Upper lobe of left lung (tissue), 6 donors: ENCODE results near the gene FAM83F. TPM values are rescaled to one million over a fixed set of nuclear protein-coding genes. Genes with fewer than 3 reads are reported as not detected.
"Not testable (repeated sequence)": the region's sequence is repeated elsewhere in the genome, so short reads cannot be mapped to it uniquely, and the experiment has no call there.

Source experiments
- ATAC-seq, 2 donors: fragments of 200-7000 bp; cut with Tn5 transposase; one replicate each; pipeline ENCODE4 v1.9.1; 2022; ENCODE audit warnings: mild to moderate bottlenecking in 2 of 2, moderate library complexity in 2 of 2; ENCODE audit not compliant: low FRiP score in 2 of 2
- DNase-seq, 2 donors: peaks; one replicate each; pipeline ENCODE4 v3.0.0-alpha.2; 2019 to 2020
- H3K27ac ChIP-seq, 4 donors: fragments of 200-600 bp; sonication (generic); one replicate each; pipeline ENCODE4 v1.5.1; 2016 to 2019
- H3K27me3 ChIP-seq, 4 donors: fragments of 200-600 bp; sonication (generic); one replicate each; pipeline ENCODE4 v1.5.1; 2017 to 2019
- H3K36me3 ChIP-seq, 4 donors: fragments of 200-600 bp; sonication (generic); one replicate each; pipeline ENCODE4 v1.5.1; 2016 to 2019
- H3K4me1 ChIP-seq, 4 donors: fragments of 200-600 bp; sonication (generic); one replicate each; pipeline ENCODE4 v1.5.1; 2018 to 2019
- H3K4me3 ChIP-seq, 4 donors: fragments of 200-600 bp; sonication (generic); one replicate each; pipeline ENCODE4 v1.5.1; 2017 to 2019; ENCODE audit warnings: mild to moderate bottlenecking in 2 of 4, moderate library complexity in 1 of 4
- H3K9me3 ChIP-seq, 4 donors: fragments of 200-600 bp; sonication (generic); one replicate each; pipeline ENCODE4 v1.5.1; 2018 to 2019
- CTCF ChIP-seq, 6 experiments: fragments of 450-650 bp in 4 of 6; fragments of 200-600 bp in 2 of 6; sonication (generic) in 2 of 6; IDR thresholded peaks; one replicate each; pipeline ENCODE4 v1.5.1; 2016 to 2019; ENCODE audit warnings: antibody characterized with exemption in 6 of 6
- EP300 ChIP-seq, 4 donors: sonication (generic); formaldehyde crosslinking; IDR thresholded peaks; one replicate each; pipeline ENCODE4 v1.5.1; 2017; ENCODE audit warnings: antibody characterized with exemption in 4 of 4, control low read depth in 2 of 4
- POLR2A ChIP-seq, 4 donors: fragments of 450-650 bp; IDR thresholded peaks; one replicate each; pipeline ENCODE4 v1.5.1; 2016 to 2017; ENCODE audit warnings: antibody characterized with exemption in 4 of 4, mild to moderate bottlenecking in 2 of 4
- POLR2AphosphoS5 ChIP-seq, 2 donors: sonication (generic); formaldehyde crosslinking; IDR thresholded peaks; one replicate each; pipeline ENCODE4 v1.5.1; 2017; ENCODE audit warnings: antibody characterized with exemption in 2 of 2
- WGBS, 2 donors: methylation state at CpG; one replicate each; pipeline ENCODE4 v1.1.5; 2017 to 2018; 5-methylcytosine and 5-hydroxymethylcytosine counted together
- total RNA-seq, 6 donors: library from RNA; depleted of rRNA in 4 of 6; stranded (reverse); fragments of >200 nt in 4 of 6; gene quantifications; one replicate each; pipeline versions ENCODE4 v1.1.0 to v1.2.1, GENCODE V29; 2016 to 2021
- donor health status: DM: no; HTN: no; CAD: no; lungs with moderate emphysema.
- donor health status: DM: no; HTN: yes; CAD: no; lungs with severe emphysema.

FAM83F gene
- total RNA-seq, 6 donors from 2014 or later: 0.23 to 2.8 (median 0.67) TPM

GRCh38 chr22:39949964-39950737 is 44.6 kb upstream of the FAM83F start:
- Histone ChIP-seq H3K9me3 (no peaks in the 10 kb centered on the region), H3K4me3 (no peak overlapping the region), H3K36me3 (no peaks in the 10 kb centered on the region), H3K27me3 (no peaks in the 10 kb centered on the region), H3K27ac (no peak overlapping the region), H3K4me1 (peaks cover 8 to 19% (median 15%) of the 10 kb centered on the region in 4 donors)
- WGBS, 2 donors: 72 to 76% methylated on average over 8 of the region's 8 CpGs
- no peak for ATAC-seq
- DNase-seq: no peak
- TF ChIP-seq CTCF (IDR thresholded peaks at IDR 0.05) (no peak), POLR2A (IDR thresholded peaks at IDR 0.05) (no peak), EP300 (IDR thresholded peaks at IDR 0.05) (no peak), POLR2AphosphoS5 (IDR thresholded peaks at IDR 0.05) (no peak)

- not testable (repeated sequence) for ATAC-seq, H3K4me3 ChIP-seq, H3K27me3 ChIP-seq, DNase-seq, H3K9me3 ChIP-seq, H3K27ac ChIP-seq, H3K36me3 ChIP-seq
- 63 to 70% methylated on average over 11 of the region's 11 CpGs for WGBS, 2 donors
- H3K4me1 ChIP-seq: peaks cover 6 to 13% (median 10%) of the 10 kb centered on the region in 4 donors
Measured at GRCh38 chr22:39951603-39952293, 43.0 kb upstream of the FAM83F start.

- Histone ChIP-seq H3K27me3 (no peaks in the 10 kb centered on the region), H3K36me3 (no peaks in the 10 kb centered on the region), H3K27ac (no peak overlapping the region), H3K4me3 (no peak overlapping the region), H3K9me3 (no peaks in the 10 kb centered on the region), H3K4me1 (peaks cover 1 to 7% (median 4%) of the 10 kb centered on the region in 4 donors)
- 87 to 89% methylated on average over 6 of the region's 6 CpGs for WGBS, 2 donors
- TF ChIP-seq EP300 (IDR thresholded peaks at IDR 0.05) (no peak), POLR2AphosphoS5 (IDR thresholded peaks at IDR 0.05) (no peak), POLR2A (IDR thresholded peaks at IDR 0.05) (no peak), CTCF (IDR thresholded peaks at IDR 0.05) (no peak)
- no peak for DNase-seq
- no peak for ATAC-seq
Measured at GRCh38 chr22:39952347-39952746, 42.4 kb upstream of the FAM83F start.

GRCh38 chr22:39953101-39953500 is 41.7 kb upstream of the FAM83F start:
- no peaks in the 10 kb centered on the region for H3K9me3 ChIP-seq
- no peak overlapping the region for H3K4me3 ChIP-seq
- no peak for ATAC-seq
- no peaks in the 10 kb centered on the region for H3K36me3 ChIP-seq
- DNase-seq: no peak
- H3K27me3 ChIP-seq: no peaks in the 10 kb centered on the region
- no peaks in the 10 kb centered on the region for H3K4me1 ChIP-seq
- 97% methylated on average over 2 of the region's 2 CpGs for WGBS, 2 donors
- H3K27ac ChIP-seq: no peak overlapping the region
- no peak for TF ChIP-seq POLR2AphosphoS5 (IDR thresholded peaks at IDR 0.05)
- TF ChIP-seq POLR2A (IDR thresholded peaks at IDR 0.05): no peak
- no peak for TF ChIP-seq EP300 (IDR thresholded peaks at IDR 0.05)
- no peak for TF ChIP-seq CTCF (IDR thresholded peaks at IDR 0.05)

- H3K27ac ChIP-seq: no peak overlapping the region
- TF ChIP-seq POLR2A (IDR thresholded peaks at IDR 0.05): no peak
- TF ChIP-seq CTCF (IDR thresholded peaks at IDR 0.05): no peak
- TF ChIP-seq POLR2AphosphoS5 (IDR thresholded peaks at IDR 0.05): no peak
- TF ChIP-seq EP300 (IDR thresholded peaks at IDR 0.05): no peak
Measured at GRCh38 chr22:39954584-39955055, 40.1 kb upstream of the FAM83F start.

More at GRCh38 chr22:39954584-39955055, 40.1 kb upstream of the FAM83F start:
- Histone ChIP-seq H3K4me3 (no peak overlapping the region), H3K4me1 (peaks cover 0 to 6% (median 4%) of the 10 kb centered on the region in 4 donors), H3K9me3 (no peaks in the 10 kb centered on the region), H3K27me3 (no peaks in the 10 kb centered on the region), H3K36me3 (no peaks in the 10 kb centered on the region)
- 87 to 96% methylated on average over 4 of the region's 4 CpGs for WGBS, 2 donors
- ATAC-seq (no peak), DNase-seq (no peak)
